DMS79 treated with DMSO at 0.1 percent for 48 hours (cell line): ENCODE measurements around the gene TTYH3.
"Not testable (repeated sequence)": the region's sequence is repeated elsewhere in the genome, so short reads cannot be mapped to it uniquely, and the experiment has no call there.

Source experiments
- DNase-seq: peaks from one replicate; lab custom pipeline; 2025; lab: John Stamatoyannopoulos, UW

TTYH3 gene

DNA sequence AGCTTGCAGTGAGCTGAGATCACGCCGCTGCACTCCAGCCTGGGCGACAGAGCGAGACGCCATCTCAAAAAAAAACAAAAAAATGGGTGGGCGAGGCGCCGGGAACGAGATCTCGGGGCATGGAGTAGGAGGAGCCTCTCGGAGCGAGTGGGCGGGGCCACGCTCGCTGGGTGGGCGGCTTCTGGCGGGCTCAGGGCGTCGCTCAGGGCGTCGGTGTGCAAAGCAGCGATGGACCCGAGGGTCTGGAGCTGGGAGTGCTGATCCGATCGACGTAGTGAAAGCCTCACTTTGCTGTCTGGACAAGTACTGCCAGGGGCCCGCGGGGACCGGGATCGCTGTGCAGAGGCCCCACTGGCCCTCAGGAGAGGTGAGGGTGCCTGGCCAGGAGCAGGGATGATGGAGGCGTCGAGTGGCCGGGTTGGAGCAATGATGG lies 33.6 kb downstream of the TTYH3 start:
- DNase-seq: no peak

DNA sequence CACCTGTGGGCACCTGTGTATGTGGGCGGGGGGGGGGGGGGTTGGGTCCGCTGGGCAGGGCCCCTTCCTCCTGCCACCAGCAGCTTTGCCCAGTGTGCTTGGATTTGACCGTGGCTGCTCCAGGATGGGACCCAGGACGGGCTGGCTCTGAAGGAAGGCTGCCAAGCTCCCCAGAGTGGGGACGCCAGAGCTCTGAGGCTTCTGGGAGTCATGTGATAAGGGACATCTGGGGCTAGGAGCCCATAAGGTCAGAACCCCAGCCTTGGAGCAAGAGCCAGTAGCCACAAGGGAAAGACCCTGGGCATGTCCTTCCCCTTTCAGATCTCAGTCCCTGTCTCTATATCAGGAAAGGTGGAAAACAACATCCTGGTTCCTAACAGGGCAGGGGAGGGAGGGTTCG lies 34.4 kb downstream of the TTYH3 start:
- no peak for DNase-seq

DNA sequence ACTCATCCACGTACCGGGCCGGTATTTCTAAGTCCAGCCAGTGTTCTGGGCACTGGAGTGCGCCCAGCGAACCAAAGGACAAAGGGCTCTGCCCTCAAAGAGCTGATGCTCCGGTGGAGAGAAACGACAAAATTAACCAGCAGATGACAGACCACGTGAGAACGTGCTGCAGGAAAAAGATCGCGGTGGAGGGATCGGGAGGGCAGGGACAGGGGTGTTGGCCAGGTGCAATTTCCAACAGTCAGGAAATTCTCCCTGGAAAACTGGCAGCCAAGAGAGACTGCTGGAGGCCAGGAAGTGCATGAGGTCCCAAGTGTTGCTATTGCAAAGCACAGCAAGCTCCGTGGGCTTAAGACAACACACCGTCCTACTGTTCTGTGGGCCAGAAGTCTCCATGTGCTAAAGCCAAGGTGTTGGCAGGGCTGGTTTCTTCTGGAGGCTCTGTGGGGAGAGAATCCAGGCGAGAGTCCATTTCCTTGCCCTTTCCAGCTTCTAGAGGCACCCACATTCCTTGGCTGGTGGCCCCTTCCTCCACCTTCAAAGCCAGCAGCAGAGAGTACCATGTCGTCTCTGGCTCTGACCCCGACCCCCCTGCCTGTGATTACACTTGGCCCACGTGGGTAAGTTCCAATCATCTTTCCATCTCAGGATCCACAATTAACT lies 34.9 kb downstream of the TTYH3 start:
- no peak for DNase-seq

DNA sequence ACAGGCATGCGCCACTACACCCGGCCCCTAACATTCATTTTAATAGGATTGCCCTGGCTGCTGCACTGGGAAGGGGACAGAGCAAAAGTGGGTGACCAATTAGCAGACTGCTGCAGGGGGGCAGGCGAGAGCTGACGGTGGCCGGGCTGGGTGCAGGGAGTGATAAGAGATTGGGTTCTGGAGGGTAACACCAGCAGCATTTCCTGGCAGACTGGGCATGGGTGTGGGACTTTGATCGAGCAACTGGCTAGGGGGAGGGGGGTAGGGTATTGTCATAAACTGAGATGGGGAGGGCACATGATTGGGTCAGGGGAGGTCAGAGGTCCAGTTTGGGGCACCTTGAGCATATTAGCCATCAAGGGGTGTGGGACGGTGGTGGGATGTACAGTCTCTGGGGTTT lies 36.1 kb downstream of the TTYH3 start:
- DNase-seq: no peak

DNA sequence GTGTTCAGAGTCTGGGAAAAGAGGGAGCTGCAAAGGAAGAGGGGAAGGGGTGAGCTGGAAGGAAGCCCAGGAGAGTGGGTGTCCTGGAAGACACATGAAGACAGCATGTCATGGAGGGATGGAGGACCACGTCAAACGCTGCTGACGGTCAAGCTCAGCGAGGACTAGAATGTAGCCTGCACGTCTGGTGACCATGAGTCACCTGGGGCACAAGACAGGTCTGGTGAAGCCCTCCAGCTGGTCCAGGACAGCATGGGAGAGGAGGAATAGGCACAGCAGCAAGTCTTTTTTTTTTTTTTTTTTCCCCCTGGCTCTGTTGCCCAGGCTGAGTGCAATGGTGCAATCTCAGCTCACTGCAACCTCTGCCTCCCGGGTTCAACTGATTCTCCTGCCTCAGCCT lies 36.6 kb downstream of the TTYH3 start:
- DNase-seq: no peak

DNA sequence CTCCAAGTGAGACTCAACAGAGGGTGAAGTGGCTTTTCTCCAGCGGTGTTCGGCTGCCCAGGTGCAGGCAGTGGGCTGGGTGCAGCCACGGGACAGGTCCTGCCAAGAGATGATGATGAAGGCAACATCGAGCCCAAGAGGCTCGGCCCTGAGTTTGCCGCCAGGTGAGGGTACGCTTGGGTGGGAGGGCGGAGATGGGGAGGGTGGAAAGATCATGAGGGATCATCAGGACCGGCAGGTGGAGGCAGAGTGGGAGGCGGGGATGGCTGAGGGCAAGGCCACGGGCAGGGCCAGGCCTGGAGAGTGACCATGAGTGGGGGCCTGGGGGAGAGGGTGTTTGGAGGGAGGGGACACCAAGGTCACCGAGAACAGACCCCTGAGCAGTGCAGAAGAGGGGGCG lies 38.4 kb downstream of the TTYH3 start:
- DNase-seq: no peak

DNA sequence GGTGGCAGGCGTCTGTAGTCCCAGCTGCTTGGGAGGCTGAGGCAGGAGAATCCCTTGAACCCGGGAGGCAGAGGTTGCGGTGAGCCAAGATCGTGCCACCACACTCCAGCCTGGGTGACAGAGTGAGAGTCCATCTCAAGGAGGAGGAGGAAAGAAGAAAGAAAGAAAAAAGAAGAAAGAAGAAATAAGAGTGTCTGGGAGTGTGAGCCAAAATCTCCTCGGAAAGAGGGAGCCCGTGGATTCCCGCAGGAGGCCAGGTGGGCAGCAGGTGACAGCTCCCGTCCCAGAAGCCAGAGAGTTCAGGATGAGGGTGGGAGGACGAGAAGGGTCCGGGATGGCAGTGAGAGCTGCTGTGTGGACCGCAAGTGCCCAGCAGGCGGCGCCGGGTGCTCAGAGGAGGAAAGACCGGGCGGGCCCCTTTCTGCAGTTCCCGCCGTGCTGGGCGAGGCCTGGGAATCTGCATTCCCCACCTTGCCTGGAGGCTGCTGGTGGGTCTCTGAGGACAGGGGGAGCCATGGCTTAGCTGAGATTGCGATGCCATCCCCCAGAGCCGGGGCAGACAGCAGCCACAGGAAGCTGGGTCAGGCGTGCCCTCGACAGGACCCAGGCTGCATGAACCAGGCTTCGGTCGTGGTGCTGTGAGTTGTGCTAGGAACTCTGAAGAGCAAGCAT lies 39.1 kb downstream of the TTYH3 start:
- DNase-seq: peak; percentile 55

DNA sequence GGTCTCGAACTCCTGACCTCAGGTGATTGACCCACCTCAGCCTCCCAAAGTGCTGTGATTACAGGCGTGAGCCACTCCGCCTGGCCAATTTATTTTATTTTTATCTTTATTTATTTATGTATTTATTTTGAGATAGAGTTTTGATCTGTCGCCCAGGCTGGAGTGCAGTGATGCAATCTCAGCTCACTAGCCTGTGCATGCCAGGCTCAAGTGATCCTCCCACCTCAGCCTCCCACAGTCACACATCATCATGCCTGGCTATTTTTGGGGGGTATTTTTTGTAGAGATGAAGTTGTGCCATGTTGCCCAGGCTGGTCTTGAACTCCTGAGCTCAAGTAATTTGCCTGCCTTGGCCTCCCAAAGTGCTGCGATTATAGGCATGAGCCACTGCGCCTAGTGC lies 41.4 kb downstream of the TTYH3 start:
- DNase-seq: not testable (repeated sequence)

DNA sequence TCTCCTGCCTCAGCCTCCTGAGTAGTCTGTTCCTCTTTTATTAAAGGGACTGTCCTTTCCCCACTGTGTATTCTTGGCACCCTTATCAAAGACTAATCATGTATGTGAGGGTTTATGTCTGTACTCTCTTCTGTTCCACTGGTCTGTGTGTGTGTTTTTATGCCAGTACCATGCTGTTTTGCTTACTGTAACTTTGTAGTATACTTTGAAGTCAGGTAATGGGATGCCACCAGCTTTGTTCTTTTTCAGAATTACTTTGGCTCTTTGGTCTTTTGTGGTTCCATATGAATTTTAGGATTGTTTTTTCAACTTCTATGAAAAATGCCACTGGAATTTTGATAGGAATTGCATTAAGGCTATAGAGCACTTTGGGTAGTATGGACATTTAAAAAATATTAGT lies 42.1 kb downstream of the TTYH3 start:
- no peak for DNase-seq

DNA sequence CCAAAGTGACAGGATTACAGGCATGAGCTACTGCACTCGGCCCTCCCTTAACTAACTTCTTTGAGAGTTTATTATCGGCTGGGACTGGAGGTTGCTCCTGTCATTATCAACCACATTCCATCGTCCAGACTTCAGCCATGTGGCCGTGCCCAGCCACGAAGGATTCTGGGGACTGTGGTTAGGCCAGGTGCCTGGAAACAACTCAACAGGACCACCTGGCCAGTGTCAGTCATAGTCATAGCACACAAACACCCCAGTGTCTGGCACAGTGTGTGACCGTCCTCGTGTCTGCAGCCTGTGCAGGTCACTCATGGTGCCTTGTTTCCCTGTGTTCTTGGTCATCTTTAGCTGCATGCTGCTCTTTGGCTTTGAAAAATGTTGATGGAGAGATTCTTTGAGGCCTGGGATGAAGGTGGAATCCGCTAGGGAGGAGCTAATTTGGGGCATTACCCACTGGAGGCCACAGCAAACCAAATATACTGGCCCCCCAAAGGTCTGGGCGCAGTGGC lies 43.5 kb downstream of the TTYH3 start:
- DNase-seq: no peak

DNA sequence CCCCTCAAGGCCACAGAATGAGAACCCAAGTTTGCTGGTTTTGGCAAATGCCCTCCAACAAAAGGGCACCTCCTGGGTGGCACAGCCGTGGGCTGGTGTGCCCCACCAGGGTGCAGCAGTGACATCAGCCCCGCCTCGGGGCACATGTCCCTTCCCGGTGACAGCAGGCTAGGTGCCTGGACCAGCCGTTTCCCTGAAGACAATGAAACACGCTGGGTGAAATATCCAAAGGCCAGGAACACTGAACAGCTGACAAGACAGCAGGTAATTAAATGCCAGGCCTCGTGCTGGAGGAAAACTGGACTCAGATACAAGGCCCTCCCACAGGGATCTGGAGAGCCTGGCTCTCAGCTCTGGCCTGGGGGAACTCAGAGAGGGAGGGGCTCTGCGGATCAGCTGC lies 44.8 kb downstream of the TTYH3 start:
- DNase-seq: not testable (repeated sequence)

DNA sequence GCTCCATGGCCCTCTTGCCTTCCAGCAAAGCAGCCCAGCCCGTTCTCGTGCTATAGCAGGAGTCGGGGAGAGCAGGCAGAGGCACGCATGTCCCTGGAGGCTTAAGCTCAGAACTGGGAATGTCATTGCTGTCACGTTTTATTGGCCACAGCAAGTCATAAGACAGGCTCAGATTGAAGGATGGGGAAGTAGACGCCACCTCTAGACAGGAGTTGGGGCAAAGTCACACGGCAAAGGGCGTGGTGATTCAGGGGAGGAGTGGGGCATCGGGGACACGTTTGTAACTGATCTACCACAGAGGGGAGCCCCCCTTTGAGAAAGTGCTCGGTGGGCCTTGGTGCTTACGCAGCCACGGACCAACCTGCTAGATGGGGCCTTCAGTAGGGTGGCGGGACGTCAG lies 46.7 kb downstream of the TTYH3 start:
- DNase-seq: not testable (repeated sequence)

DNA sequence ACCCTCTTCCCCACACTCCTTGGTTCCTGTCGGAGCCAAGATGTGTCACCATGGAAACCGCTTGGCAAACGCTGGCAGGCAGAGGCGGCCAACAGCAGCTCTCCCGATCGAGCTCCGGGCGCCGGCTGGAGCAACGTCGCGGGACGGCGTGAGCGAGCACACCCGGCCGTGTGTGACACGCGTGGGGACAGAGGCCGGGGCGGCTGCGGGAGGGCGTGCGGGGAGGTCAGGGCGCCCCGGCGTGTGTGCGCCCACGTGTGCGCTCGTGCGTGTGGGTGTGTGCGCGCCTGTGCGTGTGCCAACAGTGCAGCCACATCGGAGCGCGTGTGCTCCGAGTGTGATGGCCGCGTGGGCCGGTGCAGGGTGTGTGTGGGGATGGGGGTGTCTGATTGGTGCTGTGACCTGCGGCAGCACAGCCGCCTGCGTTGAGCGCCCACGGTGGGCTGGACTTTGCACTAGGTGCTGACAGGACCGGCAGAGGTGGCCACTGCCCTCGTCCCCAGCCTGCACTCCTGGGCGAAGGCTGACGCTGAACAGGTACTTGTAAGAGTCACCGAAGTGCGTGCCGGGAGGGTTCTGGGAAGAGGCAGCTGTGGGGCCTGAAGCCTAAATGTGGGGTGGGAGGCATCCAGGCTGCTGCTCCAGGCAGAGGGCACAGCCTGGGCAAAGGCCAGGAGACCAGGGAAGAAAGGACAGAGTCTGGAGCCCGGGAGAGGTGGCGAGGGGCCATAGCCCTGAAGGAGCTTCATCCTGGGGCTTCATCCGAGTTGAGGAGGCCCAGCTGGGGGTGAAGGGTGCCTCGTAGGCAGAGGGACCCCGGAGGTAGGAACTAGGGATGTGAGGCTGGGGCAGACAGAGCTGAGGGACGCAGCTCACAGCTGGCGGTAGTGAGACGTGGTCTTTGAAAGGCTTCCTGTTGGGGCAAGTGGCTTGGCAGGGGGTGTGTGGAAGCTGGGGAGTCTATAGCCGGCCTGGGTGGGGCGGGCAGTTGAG lies 47.6 kb downstream of the TTYH3 start:
- peak; percentile 29 for DNase-seq

DNA sequence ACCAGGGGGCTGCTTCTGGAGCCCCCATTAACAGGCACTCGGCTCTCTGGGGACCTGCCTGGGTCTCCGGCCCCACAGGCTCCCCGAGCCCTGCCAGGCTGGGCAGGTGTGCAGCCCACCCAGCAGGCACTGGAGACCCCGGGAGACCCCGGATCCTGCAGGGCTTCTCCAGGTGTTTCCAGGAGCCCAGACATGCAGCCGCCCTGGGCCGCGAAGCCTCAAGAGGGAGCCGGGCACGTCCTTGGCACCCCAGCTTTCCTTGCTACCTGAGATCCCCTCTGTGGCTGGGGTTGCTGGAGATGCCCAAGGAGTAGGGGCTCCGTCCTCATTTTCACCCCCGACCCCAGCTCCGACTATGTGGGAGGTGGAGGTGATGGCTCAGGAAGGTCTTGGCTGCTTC lies 48.5 kb downstream of the TTYH3 start:
- DNase-seq: no peak

DNA sequence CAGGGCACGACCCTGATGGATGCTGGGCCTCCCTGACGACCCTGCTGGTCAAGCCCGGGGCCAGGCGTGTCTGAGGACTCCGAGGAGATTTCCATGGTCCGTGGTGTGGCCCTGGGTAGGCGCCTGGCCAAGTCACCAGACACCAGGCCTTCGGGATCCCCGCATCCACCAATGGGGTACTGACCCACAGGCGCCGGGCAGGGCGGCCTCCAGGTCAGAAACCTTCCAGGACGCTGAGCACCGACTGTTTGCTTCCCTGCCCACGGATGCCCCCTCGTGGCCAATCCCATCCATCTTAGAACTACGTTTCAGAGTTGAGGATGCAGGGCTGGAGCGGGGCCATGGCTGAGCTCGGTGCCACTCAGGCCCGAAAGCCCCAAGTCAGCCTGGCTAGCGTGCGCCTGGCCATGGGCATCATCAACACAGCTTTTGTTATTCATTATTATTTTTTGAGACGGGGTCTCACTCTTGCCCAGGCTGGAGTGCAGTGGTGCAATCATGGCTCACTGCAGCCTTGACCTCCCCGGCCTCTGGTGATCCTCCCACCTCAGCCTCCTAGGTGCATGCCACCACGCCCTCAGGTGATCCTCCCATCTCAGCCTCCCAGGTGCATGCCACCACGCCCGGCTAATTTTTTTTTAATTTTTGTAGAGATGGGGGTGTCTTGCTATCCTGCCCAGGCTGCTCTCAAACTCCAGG lies 49.2 kb downstream of the TTYH3 start:
- no peak for DNase-seq

DNA sequence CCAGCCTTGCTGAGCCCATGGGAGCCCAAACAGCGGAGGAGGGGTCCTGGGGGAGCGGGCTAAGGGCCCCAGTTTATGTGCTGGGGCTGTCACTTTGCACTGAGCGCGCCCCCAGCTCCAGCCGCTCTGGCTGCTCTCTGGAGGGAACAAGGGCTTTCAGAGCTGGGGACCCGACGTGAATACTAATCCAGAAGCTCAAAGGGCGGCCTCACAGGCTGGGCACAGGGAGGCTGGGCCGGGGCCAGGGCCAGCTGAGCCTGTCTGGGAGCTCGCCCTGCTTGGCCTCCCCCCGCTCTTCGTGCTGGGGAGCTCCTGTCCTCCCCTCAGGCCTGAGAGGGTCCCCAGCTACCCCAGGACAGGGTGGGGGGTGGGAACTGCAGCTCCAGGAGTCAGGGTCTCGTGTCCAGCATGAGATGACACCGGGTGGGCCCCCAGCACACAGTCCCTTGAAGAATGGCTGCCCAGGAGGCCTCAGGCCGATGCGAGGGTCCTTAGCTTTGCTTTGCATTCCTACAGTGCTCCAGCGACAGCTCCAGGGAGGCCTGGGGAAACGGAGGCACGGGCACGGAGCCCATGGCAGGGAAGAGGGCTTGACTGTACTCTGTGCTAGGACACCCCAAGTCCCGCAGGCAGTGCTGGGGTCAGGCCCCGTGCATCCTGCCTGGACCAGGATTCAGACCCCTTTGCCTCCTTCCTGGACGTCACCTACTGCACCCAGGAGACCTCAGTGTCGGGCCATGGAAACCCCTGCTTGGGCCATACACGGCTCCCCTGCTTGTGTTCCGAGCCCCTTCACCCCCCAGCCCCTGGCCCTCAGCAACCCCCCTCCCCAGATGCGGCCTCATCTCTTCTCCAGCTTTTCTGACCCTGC lies 50.4 kb downstream of the TTYH3 start:
- DNase-seq: no peak

DNA sequence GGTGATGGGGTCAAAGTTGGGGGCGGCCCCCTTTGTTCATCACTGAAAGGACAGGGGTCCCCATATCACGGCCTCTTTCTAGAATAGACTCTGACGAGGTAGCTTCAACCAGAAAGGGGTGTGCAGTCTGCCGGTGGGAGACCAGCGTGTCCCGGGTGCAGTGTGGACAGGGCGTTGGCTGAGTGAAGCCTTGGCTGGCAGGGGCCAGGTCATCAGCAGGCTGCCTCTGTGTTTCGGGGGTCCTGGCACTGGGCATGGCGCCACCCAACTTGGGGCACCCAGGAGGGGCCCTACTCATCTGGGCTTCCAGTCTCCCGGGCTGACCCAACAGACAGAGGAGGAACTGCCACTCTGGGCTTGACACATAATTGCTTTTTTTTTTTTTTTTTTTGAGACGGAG lies 52.7 kb downstream of the TTYH3 start:
- DNase-seq: no peak

DNA sequence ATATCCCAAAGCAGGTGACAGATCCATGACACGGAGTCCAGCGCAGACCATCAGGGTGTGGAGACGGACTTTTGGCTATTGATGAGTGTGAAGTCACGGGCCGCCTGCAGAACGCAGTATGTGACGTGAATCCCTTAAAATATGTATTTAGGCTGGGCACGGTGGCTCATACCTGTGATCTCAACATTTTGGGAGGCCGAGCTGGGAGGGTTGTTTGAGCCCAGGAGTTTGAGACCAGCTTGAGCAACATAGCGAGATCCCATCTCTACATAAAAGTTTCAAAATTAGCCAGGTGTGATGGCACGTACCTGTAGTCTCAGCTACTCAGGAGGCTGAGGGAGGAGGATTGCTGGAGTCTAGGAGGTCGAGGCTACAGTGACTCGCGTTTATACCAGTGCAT lies 54.3 kb downstream of the TTYH3 start:
- DNase-seq: no peak

DNA sequence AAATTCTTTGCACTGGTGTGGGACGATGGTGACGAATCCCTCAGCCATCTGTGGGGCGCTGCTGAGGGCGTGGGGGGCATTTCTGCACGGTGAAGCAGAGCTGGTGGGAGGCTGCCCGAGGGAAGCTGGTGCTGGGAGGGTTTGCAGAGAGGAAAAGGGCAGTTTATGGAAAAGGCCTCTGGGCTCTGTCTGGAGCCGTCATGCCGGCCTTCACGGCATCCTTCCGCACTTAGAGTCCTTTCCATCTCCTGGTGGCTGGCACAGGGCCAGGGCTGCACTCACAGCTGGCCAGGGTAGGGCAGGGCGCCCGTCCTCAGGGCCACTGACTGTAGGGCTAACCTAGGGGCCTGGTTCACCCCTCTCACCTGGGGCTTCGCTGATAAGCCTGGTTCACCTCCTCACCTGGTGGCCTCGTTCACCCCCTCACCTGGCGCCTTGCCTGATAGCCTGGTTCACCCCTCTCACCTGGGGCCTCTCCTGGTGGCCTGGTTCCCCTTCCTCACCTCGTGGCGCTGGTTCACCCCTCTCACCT lies 55.6 kb downstream of the TTYH3 start:
- peak; percentile 45 for DNase-seq

DNA sequence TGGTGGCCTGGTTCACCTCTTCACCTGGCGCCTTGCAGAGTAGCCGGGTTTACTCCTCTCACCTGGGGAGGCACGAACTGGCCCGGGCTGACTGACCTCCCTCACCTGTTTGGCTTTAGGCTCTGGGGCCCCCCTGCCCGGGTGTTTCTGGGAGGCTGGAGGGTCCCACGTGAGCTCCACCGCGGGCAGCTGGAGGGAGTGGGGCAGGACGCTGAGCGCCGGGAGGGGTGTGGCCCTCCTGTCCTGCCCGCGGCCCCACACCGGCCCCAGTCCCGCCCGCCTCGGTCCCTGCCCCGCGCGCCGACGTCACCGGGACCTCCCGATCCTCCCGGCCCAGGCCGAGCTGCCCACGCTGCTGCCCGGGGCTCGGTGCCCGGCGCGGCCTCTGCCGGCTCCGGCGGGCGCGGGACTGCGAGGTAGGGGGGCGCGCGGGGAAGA lies 56.1 kb downstream of the TTYH3 start, which contains the start of gene AMZ1:
Gene AMZ1, plus strand, starts transcription at position 322 of the 438 bp plus-strand sequence. CDS start 12,250 bp downstream, outside the sequence.
- no peak for DNase-seq
